Stimulated activated CD4-positive, alpha-beta T cell treated with anti-CD3 and anti-CD28 coated beads, Interleukin-1b, Interleukin-23, amount 100 ng/mL, for 24 hours (primary cell): Measurements from ENCODE around the gene IRS4.

Source experiments
- DNase-seq, 4 experiments: peaks; one replicate each; pipeline ENCODE4 v3.0.0-alpha.2; 2020; ENCODE audit warnings: low read depth in 4 of 4, low spot score in 1 of 4

IRS4 gene

DNA sequence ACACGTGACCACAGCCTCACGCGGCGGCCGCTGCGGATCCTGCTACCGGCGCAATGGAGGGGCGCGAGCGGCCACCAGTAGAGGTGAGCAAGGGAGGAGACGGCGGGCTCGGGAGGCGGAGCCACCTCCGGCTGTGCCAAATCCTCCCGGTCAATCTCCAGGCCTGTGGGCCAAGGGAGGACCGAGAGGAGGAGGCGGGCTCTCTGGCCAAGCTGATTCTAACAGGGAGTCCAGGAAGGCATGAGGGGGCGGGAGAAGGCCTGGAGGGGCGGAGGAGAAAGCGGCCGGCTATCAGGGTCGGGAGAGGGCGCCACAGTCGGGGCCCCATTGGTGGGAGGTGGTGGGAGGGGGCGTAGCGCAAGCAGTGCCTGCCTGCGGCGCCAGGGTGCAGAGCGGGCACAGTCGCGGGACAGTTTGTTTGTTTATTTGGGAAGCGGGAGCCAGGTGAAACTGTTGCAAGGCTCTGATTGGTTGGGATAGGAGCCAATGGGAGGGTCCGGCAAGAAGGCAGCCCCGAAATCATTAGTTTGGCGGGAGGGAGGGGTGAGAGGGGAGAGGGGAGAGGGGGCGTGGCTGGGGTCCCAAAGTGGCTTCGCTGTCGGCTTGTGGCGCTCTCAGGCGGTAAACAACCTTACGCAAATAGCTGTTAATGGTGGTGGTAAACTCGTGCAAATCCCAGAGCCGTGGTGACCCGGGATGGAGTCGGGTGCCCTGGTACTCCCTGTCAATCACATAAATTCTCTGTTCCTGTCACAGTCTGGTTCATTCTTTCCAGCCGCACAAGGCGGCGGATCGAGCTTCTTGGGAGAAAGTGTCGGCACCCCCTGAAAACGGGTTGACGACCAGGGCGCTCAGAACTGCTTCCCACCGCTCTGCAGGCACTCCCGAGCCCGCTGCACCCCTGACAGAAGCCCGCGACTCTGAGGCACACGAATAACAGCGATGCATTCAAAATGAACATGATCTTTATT, at the start of gene IRS4:
Gene IRS4, minus strand, starts transcription at position 55 of the 971 bp plus-strand sequence.
- DNase-seq, result no peak

DNA sequence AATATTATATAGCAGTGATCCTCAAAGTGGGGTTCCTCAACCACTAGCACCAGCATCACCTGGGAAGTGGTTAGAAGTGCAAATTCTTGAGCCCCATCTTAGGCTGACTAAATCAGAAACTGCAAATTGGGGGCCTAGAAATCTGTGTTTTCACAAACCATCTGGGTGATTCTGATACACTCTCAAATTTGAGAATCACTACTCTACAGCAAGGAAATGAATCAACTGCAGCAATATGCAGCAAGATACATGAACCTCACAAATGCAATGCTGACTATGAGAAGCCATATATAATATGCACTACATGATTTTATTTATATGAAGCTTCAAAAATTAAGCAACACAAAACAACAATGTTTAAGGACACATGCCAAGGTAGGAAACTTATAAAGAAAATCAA, 36.2 kb upstream of the IRS4 start:
- DNase-seq, result no peak

DNA sequence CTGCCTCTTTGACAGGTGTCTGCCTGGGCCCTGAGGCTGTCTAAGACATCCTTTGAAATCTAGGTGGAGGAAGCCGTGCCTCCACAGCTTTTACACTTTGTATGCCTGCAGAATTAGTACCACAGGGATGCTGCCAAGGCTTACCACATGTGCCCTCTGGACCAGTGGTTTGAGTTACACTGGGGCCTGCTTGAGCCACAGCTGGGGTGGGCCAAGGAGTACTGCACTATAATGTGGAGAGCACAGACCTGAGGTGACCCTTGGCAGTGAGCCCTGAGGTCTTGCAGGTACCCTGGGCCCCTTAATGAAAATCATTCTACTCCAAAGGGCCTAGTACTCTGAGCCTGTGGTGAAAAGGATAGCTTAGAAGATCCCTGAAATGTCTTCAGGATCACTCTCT, 27.2 kb upstream of the IRS4 start:
- DNase-seq, result no peak

DNA sequence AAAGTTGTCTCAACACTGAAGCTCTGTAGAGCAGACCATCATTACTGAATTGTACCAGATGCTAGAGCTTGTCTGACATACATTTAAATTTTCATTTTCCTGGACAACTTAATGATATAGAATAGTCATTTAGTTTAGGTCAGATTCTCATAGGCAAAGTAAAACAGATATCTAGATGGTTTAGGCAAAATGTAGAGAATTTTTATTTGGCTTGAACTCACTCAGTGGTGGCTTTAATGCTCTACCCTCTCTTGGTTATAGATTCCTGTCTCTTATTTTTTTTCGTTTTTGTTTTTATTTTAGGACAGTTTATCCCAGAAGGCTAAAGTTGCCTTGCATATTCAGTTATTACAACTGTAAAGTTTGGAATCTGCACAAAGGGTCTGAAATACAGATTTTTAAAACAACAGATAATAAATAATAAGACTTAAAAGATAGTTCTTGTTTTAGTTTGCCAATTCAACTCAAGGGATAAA, 4.0 kb upstream of the IRS4 start:
- no peak for DNase-seq

DNA sequence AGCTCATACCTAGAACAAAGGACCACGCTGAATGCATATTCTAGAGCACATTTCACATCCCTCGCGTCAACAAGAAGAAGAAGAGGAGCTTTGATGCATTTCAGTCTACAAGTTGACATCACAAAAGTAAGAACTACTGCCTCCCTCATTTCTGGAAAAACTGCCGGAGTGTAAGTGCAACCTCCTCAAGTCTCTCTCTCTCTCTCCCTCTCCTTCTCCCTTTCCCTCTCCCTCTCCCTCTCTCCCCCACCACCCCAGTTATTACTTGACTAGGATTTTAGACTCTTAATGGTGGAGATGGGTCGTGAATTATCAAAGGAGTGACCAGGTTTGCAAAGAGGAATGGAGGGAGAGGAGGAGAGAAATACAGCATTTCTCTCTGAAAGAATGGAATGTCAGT, 1.4 kb upstream of the IRS4 start:
- DNase-seq, result no peak

DNA sequence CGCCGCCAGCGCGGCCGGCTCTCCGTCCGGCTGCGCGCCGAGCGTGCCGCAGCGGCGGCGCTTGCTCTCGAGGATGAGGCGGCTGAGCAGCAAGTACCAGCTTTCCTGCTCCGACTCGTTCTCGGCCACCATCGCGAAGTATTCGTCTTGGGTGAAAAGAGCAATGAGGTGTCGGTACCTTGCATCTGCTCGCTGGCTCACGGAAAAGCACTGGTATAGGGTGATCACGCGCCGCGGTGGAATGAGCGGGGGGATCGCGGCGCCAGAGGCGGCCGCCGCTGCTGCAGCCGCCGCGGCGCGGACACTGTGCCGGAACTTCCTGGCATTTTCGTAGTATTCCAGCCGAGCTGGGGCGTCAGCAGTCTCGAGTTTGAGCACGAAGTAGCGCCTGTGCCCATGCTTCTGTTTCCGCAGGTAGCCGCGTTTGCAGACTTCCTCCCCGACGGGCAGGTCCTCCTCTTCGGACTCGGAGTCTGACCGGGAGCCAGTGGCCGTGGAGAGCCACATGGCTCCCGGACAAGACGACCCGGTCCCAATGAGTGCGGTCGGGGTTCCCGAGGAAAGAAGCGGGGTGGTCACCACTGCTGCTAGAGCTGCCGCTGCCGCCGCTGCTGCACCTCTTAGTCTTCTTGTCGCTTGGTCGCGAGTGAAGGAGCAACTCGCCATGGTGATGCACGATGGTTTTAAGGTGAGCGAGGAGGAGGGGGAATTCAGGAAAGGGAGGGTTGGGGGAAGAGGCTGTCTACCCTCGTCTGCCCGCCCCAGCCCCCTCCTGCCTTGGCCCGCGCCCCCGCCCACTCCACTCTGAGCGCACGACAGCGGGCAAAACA, 469 bp downstream of the IRS4 start:
- no peak for DNase-seq

DNA sequence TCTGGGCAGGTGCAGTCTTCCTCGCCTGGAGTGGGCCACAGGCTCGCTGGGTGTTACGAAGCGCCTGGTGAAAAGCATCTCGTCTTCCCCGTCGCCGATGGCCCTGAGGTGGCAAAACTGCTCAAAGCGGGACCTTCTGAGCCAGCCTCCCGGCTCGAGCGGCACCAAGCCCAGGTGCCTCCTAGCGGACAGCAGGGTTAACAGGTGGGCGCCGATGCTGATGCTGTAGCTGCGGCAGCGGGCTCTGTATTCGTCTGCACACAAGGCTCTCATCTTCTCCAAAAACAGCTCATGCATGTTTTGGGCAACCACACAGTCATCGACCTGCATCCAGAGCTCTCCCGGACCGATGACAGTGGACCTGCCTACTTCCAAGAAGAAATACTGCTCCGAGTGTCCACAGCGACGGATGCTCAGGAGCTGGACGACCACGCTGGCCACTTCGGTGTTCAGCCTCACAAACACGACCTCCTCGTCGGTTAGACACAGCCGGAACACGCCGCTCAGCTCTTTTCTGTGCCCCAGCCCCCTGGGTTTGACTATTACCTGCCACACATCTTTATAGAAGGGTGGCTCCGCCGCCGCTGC, 1.2 kb downstream of the IRS4 start:
- no peak for DNase-seq

DNA sequence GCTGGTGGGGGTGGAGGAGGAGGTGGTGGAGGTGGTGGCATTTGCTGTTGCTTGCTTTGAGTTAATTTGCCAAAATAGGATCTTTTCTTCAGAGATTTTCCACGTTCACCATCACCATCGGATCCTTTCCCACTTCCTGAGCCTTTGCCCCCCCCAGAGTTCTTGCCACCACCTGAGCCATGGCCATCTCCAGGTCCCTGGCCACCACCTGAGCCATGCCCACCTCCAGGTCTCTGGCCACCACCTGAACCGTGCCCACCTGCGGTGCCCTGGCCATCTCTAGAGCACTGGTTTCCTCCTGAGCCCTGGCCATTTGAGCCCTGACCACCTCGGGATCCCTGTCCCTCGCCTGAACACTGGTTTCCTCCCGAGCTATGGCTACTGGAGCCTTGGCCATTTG, 1.9 kb downstream of the IRS4 start:
- no peak for DNase-seq

DNA sequence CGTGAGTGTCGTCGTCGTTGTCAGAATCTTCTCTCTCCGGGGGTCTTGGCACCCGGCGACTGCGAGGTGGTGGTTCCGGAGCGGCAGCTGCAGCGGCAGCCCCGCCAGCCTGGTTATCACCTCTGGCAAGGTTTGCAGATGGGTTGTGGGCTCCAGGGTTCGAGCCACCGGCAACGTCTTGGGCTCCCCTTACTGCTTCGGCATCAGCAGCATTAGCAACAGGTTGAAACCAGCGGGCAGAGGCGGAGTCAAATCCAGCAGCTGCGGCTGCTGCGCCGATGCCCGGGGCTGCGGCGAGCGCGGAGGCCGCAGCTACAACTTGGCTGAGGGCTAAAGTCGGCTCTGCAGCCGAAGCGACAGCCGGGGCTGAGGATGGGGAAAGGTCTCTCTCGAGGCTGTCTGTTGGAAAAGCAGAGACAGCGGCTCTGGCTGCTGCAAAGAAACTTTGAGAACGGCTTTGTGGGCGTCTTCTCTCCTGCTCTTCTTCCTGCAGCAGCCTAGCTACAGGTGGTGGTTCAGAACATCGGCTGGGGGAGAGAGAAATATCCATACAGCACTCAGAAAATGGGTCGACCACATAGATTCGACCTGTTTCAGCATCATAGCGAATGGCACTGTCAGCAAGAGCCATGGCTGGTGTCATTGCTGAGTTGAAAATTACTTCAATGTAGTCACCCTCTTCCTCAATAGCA, 3.6 kb downstream of the IRS4 start:
- DNase-seq, result no peak

DNA sequence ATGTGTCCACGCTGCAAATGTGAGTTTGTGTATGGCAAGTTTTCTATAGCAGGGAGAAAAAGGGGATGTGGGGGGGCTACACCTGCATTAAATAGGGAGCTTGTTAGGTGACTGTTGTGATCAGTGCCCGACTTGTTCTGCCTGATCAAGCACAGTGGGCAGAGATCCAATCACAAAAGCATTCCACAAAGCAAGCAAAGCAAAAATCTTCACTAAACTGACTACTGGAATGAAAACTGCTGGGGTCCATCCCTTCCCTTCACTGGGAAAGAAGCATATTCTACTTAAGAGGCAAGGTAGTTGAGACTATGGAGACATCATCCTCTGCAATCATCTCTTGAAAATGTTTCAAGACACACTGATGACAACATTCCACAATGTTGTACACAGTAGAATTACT, 5.2 kb downstream of the IRS4 start:
- no peak for DNase-seq

DNA sequence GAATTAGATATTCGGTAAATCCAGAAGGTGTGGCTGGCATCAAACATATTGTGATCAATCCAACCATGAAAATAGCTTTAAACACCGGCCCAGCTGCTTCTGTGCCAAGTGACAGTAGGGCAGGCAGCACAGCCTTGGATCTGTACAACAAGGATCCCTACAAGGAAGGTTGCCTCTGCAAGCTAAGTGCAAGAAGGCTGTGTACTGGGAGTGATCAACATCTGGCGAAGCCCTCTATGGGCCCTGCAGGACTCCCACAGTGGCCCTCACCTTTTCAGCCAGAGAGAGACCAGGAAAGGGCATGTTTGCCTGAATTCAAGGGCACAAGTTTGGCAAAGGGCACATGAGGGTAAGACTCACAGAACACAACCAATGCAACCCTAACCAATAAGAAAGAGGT, 9.6 kb downstream of the IRS4 start:
- DNase-seq, result no peak

DNA sequence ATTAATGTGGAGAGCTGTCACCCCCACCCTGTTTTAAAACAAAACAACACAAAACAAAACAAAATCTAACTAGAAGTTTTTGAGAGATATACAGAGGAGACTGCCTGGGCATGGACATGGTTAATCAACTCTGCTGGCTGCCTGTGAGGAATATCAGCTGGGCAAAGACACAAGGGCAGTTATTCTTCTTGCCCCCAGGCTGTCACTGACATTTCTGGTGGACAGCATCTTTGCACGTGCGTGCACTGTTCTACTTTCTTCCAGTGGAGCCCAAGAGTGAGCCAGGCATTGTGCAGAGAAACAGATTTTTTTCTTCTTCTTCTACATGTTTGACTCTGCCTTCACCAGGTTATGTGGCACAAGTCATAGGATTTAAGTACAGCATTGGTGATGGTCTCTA, 13.8 kb downstream of the IRS4 start:
- DNase-seq, result no peak

DNA sequence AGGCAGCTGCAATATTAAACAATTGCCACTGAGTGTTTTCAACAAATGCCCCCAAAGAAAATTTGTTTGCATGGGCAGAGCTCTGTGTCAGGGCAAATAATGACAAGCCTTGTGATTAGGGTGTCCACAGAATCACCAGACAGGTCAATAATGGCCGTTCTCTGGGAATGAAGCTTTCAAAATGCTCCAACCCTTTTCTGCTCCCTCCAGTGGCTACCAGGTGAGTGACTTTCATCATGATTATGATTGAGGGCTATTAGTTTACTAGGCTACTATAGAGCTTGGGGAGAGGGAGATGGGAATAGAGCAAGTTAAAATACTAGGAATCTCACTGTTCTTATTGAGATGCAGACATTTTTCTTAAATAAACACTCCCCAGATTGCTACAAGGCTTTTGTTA, 23.5 kb downstream of the IRS4 start:
- no peak for DNase-seq

DNA sequence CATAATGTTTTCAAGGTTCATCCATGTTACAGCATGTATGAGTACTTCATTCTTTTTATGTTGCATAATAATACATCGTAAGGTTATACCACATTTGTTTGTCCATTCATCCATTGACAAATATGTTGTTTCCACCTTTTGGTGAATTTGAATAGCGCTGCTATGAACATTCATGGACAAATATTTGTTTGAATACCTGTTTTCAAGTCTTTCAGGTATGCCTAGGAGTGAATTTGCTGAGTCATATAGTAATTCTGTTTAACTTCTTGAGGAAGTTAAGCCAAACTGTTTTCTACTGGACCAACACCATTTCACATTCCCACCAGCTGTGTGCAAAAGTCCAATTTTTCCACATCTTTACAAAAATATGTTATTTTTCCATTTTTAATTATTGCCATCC, 31.5 kb downstream of the IRS4 start:
- DNase-seq, result no peak

DNA sequence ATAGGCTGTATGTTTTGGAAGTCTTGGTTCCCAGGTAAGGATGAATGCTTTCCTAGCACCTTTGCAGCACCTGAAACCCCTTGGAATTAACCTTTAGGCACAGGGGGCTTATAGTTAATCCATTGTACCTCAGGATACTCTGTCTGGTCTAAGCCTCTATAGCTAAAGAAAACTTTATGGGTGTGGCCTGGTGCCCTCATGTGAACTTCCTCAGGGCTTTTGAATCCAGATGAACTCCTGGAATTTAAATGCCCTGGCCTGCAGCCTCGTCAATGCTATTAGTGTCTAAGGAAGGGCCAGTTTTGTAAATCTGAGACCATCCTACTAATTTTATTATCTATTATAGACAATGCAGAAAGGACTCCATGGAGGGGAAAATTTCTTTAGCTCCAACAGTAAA, 33.8 kb downstream of the IRS4 start:
- DNase-seq, result no peak

DNA sequence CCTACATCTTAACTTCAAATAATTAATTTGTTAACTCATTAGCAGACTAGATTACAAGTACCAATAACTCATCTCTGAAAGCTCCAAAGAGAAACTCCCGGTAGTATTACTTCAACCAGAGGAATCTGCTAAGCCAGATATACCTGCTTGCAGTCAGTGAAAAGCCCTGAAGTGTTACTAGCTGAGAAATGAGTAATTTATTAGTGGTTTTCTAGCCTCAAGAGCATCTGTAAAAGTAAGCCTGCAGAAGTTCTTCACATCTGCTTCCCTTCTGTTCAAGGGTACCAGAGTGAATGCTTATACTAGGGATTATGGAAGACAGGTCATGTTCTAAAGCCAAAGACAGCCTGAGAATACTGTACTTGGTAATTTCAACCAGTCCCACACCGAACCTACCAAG, 34.7 kb downstream of the IRS4 start:
- no peak for DNase-seq

DNA sequence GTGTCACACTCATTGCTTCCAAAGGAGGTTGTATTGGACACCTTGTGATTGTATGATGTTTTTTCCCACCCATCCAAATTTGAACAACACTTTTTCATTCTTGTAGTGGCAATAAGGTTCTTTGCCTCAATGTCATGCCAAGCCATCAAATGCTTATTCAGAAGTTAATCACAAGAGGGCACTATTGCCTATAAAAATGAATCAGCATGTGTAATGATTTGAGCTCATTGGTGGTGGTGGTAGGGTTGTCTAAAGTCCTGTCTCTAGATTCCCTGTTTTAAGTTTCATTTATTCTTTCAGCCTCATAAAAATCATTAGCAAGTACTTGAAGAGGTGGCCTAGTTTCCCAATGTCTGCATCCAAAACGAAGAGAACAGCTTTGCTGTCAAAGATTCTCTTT, 37.0 kb downstream of the IRS4 start:
- no peak for DNase-seq

DNA sequence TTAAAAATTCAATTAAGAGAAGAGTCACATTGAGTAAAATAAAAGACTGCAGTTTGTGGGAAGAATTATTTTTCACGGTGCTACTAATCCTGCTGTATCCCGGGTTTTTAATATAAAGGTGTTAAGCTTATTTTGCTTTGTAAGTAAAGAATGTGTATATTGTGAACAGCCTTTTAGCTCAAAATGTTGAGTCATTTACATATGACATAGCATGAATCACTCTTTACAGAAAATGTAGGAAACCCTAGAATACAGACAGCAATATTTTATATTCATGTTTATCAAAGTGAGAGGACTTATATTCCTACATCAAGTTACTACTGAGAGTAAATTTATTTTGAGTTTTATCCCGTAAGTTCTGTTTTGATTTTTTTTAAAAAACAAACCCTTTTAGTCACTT, 39.7 kb downstream of the IRS4 start:
- DNase-seq, result no peak
